Measurements from ENCODE around the gene CABP2.

The CABP2 gene

GRCh38 chr11:67507242-67507863, 15.9 kb downstream of the CABP2 start:
- no peak for DNase-seq

DNA sequence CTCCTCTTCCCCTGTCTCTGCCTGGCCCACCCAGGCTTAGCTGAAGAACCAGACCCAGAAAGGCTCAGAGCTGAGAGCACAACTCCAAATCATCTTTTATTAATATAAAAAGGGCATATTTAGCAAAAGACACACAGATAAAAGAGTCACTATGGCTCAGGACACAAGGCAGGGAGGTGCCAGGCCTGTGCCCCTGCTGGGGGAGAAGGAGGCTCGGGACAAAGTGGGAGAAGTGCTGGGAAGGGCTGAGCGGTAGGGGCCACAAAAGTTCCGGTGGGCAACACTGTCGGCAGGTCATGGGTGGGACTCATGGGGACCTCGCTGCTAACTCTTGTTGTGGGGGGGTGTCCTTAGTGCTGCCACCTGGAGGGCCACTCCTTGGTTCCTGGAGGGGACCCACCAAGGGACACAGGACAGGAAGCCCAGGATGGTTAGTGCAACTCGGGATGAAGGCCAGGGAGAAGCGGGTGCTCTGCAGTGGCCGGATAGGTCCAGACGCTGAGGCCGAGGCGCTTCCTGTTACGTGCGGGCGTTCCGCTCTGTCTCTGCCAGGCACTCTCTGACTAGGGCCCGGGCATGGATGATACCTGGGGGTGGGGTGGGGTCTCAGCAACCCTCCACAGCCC, 16.7 kb downstream of the CABP2 start:
- DNase-seq = no peak

DNA sequence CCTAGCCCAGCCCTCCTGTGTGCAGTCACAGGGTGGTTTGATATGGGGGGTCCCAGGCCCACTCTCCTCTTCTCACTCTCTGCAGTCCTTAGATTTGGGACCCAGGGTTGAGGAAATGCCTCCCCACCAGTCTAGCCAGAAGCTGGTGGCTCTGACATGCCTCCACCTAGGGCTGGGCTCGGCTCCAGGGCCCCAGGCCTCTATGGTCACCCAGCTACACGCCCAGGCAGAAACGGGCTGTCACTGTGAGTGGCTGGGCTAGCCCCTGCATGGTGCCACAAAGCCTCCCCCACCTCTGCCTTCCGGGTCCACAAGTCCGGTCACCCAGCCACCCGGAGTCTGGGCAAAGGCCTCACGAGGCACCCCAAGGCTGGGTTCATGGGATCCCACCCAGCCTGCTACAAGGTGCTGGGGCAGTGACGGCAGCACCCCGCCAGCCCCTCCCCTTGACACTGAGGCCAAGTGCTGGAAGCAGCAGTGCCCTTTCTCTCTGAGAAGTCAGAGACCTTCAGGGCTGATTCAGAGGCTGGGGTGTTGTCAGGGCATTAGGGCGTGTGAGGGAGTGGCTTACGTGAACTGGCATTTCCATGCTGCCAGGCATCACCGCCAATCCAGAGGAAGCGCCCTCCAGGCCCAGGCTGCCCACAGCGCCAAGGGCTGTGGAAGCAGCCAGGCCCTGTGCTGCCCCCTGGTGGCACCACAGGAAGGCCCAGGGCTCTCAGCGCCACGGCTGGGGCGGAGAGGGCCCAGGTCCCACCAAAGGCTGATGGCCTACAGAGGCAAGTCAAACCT, 17.4 kb downstream of the CABP2 start:
- DNase-seq = peak; percentile 96 to 97

- peak; percentile 60 to 63 for DNase-seq
Measured at GRCh38 chr11:67504950-67505581, 18.2 kb downstream of the CABP2 start, which contains the start of gene PITPNM1. PITPNM1 (minus strand) TSS chr11:67505363; CDS start chr11:67504180, 1,183 bp downstream.

DNA sequence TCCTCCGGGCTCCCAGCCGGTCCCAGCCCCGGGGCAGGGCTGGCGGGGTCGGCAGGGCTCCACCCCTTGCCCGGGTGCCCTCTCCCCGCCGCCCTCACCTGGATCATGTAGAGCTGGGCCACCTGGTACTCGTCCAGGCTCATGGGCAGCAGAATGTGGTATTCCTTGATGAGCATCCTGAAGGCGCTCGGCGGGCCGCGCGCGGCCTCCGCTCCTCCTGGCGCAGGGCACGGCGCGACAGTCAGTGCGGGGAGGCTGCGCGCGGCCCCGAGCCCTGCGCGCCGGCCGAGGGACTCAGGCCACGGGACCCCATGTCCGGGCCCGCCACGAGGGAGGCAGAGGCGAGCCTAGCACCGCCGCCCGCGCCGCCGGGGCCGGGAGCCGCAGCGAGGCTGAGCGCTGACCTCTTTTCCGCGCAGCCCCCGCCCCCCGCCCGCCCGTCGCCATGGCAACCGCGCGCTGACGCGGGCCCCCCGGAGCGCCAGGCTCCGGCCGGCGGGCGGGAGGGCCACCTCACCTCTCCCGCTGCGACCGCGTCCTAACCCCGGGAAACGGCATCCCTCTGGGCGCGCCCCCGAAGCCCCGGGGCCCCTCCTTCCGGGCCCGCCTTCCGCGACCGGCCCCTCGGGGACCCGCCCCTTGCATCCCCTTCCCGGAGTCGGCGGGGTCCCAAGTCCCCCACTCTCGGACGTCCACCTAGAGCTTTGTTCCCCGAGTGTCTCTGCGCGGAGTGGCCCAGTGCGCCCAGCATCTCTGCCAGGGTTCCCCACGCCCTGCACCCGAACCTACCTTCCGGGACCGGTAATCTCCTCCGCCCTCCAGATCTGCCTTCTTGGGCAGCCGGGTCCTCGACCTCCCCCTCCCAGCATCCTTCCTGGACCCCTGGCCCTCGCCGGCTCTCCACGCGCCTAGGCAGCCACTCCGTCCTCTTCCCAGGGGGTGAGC, 19.0 kb downstream of the CABP2 start:
- no peak for DNase-seq

GRCh38 chr11:67503119-67504004, 19.9 kb downstream of the CABP2 start:
- DNase-seq = no peak

- DNase-seq = no peak
Measured at GRCh38 chr11:67502328-67502979, 20.8 kb downstream of the CABP2 start.

- DNase-seq = no peak
Measured at GRCh38 chr11:67501854-67502253, 21.4 kb downstream of the CABP2 start.

- peak; percentile 60 to 65 for DNase-seq
Measured at GRCh38 chr11:67500831-67501715, 22.2 kb downstream of the CABP2 start.

- no peak for DNase-seq
Measured at GRCh38 chr11:67500484-67500821, 22.8 kb downstream of the CABP2 start.

- DNase-seq = no peak
Measured at GRCh38 chr11:67499808-67500483, 23.3 kb downstream of the CABP2 start.

- DNase-seq = no peak
Measured at GRCh38 chr11:67498544-67498972, 24.7 kb downstream of the CABP2 start.

DNA sequence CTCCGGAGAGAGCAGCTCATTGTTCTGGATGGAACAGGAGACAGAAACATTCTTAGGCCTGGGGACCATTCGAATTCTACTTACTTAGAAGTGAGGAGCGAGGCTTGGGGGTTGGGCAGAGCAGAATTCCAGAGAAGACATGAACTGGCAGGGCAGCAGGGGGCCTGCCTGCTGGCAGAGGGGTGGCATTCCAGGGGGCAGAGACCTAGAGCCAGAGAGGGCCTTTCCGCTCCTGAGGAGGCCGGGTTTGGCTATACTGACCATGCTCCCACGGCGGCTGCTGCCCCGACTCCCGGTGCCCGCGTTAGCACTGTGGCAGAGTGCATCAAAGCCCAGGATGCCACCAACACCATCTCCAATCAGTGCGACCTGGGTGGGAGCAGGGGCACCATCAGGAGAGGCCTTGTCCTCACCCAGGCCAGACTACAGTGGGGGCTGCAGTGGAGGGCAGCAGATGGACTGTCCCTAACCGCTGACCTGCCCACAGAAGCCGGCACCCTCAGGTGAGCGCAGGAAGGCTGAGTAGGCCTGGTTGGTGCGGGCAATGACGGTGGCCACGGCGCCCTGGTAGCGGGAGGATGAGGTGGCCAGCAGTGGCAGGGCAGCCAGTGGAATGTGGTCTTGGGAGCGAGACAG, 25.5 kb downstream of the CABP2 start:
- no peak for DNase-seq

DNA sequence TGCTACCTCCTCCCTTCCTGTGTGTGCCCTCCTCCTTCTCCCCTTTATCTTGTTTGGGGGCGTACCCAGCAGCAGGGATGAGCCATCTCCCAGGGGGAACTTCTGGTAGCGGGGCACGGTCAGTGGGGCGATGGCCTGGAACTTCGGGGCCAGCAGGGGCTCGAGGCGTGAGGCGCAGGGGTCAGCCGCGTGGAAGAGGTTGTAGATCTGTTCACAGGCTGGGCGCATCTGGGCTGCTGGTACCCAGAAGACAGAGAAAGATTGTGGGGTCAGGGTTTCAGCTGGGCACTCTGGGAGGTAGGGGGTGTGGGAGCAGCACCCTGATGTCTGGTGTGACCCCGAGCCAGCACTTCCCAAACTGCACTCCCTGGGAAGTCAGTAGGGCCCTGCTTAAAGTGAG, 27.1 kb downstream of the CABP2 start:
- no peak for DNase-seq

- no peak for DNase-seq
Measured at GRCh38 chr11:67495234-67496005, 27.8 kb downstream of the CABP2 start.

GRCh38 chr11:67494371-67495233, 28.6 kb downstream of the CABP2 start:
- DNase-seq = no peak
